ENCODE data around the gene PTDSS2.
A peak's percentile ranks its signal among the peaks of the same experiment; 100 is the strongest.
"Not testable (repeated sequence)": the region's sequence is repeated elsewhere in the genome, so short reads cannot be mapped to it uniquely, and the experiment has no call there.

Gene PTDSS2

DNA sequence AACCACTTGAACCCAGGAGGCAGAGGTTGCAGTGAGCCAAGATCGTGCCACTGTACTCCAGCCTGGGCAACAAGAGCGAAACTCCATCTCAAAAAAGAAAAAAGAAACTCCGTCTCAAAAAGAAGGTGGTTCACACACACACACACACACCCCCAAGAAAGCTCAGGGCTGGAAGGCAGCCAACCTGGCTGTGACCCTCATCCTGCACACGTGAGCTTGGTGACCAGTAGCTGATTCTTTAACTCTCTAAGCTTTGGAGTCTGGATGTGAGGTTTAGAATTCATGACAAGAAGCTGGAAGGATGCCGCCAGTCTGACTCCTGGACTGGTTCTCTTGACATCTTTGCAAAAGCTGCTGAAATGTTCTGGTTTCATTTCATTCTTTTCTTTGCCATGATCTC lies 58.9 kb downstream of the PTDSS2 start:
- no peak for DNase-seq

DNA sequence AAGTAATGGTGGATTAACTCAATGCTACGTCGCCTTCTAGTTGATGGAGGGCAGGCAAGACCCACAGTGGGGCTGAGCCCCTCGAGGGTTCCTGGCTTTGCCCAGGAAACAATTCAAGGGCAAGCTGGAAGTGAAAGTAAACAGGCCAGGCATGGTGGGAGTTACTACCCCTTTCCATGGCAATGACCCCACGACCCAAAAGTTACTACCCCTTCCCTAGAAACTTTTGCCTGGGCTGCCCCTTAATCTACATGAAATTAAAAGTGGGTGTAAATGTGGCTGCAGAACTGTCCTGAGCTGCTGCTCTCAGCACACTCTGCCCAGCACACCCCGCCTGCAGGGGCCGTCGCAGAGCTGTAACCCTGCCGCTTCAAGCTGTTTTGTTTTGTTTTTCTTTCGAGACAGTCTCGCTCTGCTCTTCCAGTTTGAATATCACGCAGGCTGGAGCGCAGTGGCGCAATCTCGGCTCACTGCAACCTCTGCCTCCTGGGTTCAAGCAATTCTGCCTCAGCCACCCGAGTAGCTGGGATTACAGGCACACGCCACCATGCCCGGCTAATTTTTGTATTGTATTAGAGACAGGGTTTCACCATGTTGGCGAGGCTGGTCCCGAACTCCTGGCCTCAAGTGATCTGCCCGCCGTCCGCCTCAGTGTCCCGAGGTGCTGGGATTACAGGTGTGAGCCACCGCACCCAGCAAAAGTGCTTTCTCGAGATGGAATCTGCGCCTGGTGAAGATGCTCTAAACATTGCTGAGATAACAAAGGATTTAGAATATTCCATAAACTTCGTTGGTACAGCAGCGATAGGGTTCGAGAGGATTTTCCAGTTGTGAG lies 62.9 kb downstream of the PTDSS2 start:
- no peak for DNase-seq

DNA sequence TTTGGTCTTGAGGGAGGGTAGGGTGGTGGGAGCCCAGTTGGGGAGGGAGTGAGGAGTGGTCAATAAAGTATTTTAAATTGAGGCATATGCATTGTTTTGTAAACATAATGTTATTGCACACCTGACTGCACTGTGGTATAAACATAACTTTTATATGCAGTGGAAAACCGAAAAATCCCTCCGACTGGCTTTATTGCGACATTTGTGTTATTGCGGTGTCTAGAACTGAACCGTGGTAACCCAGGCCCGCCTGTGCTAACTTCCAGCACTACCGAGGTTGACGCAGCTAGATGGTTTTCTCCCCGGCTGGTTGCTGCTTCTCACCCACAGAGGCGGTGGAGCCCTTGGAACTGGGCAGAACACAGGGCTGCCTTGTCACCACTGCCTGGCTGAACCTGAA lies 64.5 kb downstream of the PTDSS2 start:
- no peak for DNase-seq

DNA sequence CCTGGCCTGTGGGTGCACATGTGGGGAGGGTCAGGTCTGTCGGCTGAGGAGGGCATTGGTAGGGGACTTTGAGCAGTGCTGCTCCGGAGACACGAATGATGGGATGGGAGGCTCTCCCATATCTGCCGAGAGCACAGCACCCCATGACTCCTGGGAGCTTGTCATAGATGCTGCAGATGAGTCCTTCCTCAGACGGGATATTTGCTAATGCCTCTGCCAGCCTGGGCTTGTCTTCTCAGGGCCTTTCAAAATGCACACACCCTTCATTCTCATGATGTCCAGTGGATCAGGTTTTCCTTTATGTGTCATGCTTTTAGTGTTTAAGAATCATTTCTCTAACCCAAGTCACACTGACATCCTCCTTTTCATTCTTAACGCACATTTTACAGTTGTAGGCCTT lies 65.1 kb downstream of the PTDSS2 start:
- no peak for DNase-seq

DNA sequence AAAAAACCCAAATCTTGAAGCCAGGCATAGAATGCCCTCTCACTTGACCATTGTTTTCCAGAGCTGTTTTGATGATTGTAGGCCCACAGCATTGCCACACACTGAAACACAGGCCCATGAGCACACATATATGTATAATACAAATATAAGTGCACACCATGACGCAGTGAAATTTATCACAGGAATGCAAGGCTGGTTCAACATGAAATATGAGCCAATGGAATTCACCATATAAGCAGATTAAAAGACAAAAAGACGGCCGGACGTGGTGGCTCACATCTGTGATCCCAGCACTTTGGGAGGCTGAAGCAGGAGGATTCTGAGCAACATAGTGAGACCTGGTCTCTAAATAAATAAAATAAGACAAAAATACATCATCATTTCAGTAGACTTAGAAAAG lies 66.3 kb downstream of the PTDSS2 start:
- DNase-seq = no peak

DNA sequence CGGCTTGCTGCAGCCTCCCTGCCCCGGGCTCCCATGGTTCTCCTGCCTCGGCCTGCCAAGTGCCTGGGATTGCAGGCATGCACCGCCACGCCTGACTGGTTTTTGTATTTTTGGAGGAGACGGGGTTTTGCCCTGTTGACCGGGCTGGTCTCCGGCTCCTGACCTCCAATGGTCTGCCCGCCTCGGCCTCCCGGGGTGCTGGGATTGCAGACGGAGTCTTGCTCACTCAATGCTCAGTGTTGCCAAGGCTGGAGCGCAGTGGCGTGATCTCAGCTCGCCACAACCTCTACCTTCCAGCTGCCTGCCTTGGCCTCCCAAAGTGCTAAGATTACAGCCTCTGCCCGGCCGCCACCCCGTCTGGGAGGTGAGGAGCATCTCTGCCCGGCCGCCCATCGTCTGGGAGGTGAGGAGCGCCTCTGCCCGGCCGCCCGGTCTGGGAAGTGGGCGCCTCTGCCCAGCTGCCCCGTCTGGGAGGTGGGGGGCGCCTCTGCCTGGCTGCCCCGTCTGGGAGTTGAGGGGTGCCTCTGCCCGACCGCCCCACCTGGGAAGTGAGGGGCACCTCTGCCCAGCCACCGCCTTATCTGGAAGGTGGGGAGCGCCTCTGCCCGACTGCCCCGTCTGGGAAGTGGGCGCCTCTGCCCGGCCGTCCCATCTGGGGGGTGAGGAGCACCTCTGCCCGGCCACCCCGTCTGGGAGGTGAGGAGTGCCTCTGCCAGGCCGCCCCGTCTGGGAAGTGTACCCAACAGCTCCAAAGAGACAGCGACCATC lies 67.0 kb downstream of the PTDSS2 start:
- DNase-seq = not testable (repeated sequence)

DNA sequence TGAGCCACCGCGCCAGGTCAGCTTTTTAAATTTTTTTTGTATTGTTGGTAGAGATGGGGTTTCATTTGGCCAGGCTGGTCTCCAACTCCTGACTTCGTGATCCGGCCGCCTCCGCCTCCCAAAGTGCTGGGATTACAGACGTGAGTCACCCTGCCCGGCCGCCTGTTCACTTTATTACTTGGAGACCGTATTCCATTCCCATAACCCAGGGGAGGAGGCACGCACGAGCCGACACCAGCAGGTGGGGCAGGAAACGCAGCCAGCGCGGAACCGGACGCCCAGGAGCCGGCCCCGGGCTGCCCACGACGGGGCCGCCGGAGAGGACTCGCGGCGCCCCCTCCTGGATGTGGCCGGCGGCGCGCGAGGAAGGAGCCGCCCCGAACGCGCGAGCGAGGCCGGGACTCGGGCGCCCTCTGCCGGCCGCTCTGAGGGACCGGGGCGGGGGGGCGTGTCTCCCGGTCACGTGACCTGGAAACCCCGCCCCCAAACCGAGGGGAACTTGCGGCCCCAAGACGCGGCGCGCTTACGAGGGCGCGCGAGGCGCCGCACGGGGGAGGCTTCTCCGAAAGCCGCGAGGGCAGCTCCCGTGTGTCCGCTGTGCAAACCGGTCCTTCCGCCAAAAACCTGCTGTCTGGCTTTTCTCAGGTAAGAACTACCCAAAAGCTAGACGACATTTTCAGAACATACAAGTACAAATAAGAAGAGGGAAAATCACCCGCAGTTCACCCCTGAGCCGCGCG lies 68.6 kb downstream of the PTDSS2 start:
- DNase-seq = peak; percentile 89

DNA sequence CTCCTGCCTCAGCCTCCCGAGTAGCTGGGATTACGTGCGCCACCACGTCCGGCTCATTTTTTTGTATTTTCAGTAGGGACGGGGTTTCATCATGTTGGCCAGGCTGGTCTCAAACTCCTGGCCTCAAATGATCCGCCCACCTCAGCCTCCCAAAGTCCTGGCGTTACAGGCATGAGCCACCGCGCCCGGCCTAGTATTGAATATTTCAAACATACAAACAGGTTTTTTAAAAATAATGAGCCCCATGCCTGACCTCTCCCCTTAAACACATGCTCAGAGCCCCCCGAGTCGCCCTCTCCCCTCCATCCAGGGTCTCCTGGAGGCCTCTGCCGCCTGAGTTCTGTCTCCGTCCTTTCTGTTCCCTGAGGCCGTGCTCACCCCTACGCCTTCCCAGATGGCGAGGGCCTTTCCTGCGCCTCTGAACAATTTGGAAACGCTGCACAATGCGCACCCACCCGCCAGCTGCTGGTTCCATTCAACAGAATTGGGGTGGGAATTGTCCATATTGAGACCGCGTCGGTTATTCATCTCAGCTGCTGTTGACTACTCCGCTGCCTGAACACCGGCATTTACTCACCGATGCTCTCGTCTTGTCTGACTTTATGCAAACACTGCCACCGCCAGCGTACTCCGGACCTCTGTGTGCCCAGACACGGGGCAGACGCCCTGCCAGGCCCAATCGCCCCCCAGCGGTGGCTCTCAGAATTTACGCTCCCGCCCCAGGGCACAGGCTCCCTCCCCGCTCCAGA lies 70.5 kb downstream of the PTDSS2 start:
- no peak for DNase-seq

DNA sequence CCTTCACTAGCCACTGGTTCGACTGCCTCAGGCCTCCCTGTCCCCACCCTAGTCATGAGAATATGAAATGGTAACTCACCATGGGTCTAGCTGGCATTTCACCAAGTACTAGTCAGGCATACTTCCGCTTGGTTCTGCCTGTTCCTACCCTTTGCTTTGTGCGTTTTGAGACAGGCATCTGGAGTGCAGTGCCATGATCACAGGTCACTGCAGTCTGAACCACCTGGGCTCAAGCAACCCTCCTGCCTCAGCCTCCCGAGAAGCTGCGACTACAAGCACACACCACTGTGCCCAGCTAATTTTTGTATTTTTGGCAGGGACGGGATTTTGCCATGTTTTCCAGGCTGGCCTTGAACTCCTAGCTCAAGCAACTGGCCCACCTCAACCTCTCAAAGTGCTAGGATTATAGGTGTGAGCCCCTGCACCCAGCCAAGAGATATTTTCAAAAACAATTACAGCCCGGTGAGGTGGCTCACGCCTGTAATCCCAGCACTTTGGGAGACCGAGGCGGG lies 71.2 kb downstream of the PTDSS2 start:
- DNase-seq = no peak

DNA sequence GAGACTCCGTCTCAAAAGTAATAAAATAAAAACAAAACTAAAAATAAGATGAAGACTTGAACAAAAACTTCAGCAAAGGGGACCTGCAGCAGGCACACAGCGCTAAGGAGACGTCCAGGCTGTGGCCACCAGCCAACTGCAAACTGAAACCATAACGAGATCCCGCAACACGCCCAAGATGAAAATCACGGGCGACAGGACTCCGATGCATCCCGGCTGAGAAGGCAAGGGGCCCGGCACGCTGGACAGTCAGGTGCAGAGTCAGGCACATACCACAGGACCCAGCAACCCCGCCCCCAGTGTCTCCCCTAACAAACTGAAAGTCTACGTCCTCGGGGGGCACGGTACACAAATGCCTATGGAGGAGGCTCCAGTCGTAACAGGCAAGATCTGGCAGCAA lies 76.1 kb downstream of the PTDSS2 start:
- no peak for DNase-seq

DNA sequence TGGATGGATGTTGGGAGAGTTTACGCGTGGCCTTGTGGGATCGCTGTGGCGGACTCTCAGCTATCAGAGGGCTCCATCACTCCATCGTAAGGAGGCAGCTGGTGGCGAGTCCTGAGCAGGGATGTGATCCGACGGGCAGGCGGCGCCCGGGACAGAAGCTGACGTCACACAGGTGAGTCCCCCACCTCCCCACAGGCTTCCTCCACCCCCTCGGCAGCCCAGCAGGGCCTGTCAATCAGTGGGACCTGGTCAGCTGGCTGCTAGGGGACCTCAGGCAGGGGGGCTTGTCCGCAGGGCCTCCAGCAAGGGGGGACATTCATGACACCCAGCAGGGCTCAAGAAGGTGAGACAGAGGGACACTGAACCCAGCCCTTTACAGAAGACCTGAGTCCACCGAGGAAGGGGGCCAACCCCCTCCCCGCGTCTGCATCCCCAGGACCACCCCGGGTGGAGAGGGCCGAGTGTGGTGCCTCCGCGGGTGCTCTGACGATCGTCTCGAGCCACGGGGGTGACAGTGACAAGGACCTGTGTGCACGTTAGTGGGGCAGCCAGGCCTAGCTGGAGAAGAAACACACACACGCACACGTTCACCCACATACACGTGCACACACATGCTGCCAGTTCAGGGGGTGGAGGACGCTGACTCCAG lies 78.2 kb downstream of the PTDSS2 start:
- no peak for DNase-seq

DNA sequence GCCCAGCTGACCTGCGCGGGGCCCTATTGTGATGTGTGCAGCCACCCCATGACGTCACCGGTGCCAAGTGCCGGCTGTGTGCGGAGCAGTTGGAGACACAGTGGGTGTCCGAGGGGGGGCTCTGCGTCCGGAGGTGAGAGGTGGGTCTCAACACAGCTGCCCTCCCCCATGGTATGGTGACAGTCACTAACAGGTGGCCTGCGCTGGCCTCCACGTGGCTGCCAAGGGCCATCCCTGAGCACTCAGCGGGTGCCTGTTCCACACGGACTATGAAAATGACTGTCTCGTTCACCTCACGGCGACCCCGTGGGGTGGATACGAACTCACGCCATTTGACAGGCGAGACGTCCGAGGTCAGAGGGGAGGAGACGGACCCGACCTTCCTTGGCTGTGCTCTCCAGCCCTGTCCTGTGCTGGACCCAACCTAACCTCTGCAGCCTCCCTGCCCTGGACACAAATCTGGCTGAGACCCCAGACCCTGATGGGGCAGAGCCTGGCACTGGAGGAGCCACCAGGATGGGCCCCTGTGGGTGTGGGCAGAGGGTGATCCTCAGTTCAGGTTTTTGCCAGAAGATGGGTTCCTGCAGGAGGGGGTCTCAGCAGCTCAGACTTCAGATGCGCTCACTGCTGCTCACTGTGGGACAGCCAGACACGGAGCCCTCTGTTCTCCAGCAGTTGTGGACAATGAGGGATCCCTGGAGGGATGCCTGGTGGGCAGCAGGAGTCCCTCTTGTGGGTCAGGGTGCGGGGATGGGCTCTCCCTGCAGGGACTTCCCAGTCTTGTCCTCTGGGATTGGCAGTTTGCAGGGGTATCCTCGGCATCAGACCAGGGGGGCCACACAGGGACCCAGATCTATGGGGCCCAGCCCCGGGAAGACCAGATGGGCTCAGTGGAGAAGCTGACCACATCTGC lies 79.0 kb downstream of the PTDSS2 start:
- peak; percentile 63 for DNase-seq

DNA sequence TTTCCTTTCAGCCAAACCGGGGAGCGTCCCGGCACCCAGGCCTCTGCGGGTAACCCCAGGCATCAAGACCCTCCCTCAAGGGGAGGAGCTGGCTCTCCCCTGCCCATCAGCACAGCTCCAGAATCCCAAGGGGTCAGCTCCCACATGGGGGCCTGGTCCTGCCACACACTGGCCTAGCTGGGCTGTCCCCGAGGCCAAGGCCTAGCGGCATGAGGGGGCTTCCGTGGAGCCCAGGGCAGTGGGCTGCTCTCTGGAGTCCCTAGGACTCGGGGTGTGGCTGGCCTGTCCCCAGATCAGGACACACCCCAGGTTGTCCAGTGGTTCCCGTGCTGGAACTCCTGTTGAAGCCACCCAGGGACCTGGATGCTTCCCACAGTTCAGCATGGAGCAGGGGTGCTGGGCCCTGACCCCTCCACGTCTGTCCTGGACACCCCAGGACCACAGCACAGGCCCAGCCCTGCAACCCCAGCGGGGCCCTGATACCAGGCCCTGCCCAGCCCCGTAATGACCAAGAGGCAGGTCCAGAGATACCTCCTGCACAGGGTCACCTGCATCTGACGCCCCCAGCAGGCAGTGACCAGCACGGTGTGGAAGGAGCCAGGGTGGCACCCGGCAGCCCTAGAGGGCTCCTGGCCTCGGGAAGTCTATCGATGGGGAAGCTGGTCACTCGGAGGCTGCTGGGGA lies 79.8 kb downstream of the PTDSS2 start:
- no peak for DNase-seq

DNA sequence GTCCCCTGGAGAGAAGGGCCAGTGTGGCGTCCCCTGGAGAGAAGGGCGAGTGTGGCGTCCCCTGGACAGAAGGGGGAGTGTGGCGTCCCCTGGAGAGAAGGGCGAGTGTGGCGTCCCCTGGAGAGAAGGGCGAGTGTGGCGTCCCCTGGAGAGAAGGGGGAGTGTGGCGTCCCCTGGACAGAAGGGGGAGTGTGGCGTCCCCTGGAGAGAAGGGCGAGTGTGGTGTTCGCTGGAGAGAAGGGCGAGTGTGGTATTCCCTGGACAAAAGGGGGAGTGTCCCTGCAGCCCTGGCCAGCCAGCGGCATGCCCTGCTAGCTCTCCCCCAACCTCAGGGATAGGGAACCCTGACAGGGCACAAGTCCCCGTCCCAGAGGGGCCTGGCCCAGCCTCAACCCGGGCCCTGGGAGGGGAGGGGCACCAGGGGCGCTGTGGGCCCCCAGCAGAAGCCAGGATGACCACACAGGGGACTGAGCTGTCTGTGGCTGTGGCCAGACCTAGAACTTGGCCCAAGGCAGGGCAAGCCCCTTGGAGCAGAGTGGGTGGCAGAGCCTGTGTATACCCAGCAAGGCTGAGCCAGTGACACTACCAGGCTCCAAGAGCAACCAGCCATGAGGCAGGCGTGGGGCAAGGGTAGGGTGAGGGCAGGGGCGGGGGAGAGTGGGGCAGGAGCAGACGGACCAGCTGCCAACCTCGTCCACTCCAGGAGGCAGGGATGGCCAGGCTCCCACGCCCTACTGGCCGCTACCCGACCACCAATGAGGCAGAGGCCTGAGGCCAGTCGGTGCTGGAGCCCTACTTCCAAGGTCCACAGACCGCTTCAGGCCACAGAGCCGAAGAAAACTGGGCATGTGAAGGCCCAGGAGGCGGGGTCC lies 81.1 kb downstream of the PTDSS2 start:
- no peak for DNase-seq

DNA sequence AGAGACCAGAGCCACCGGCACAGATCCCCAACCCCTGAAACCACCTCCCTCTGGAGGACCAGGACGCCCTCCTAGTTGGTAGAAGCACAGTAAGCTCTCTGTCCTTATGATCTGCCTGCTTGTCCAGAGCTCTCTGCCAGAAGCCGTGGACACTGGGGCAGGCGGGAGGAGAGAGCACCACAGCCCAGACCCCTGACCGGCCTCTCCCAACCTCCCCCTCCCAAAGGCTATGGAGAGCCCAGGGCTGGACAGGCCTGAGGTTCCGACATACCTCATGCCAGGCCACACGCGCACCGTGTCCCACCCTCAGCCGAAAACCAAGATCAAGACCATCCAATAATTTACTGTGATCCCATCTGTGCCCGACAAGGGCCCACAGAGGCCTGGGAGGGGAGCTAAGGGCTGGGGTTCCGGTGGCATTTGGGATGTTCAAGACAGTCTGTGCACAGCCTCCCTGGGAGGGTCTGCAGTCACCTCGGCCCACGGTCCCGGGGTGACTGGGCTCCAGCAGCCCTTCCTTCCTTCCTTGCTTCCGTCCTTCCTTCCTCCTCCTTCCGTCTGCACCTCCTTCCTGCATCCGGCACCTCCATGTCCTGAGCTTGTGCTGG lies 81.9 kb downstream of the PTDSS2 start:
- DNase-seq = no peak

DNA sequence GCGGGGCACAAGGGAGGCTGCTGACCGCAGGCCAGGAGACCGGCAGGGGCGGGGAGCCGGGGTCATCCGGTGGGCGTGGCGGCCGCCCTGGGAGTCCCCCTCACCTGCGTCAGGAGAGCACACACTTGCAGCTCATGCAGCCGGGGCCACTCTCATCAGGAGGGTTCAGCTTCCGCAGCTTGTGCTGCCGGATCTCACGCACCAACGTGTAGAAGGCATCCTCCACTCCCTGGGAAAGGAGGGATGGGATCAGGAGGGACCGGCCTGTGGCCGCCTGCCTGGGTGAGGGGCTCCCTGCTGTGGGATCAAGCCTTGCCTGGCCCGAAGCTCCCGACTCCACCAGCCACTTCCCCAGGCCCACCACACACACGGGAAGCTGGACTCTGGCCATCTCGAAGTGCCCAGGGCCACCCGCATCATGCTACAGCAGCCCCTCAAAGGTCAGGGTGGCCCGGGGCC lies 82.5 kb downstream of the PTDSS2 start:
- no peak for DNase-seq

DNA sequence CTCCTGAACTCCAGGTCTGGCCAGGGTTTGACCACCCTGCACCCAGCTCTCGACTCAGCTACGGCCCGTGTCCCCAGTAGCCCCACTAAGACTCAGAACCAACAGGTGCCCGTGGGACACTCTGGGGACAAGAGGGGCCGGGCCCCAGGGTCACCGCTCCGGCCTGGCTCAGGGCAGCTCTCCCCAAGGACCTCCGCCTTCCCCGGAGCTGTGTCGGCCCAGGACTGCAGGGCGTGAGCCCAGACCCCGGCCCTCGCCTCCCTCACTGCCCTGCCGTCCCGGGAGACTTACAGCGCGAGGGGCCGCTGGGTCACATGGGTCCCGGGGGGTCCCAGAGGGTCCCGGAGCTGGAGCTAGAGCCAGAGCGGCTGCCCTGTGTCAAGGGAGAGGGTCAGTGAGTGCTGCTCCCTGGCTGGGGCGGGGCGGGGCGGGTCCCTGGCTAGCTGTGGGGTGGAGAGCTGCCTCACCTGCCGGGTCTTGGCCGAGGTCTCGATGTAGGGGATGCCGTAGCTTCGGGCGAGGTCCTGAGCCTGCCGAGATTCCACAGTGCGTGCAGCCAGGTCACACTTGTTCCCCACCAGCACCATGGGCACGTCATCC lies 83.0 kb downstream of the PTDSS2 start:
- no peak for DNase-seq
